ENCODE results near the gene KHDRBS2. TPM values are rescaled to one million over a fixed set of nuclear protein-coding genes. Genes with fewer than 3 reads are reported as not detected.

The KHDRBS2 gene
- polyA plus RNA-seq, 1 experiment: not detected

GRCh38 chr6:61909486-61909885 is 376.5 kb downstream of the KHDRBS2 start:
- Histone ChIP-seq H3K36me3 (ENCODE audit: control insufficient read depth, insufficient read depth, low read length) (no peaks in the 10 kb centered on the region), H3K4me3 (ENCODE audit: low read depth, low read length) (no peak overlapping the region), H3K27me3 (ENCODE audit: control insufficient read depth, insufficient read depth, low read length) (no peaks in the 10 kb centered on the region)
- POLR2A ChIA-PET: no interaction called here
- CTCF ChIA-PET: no interaction called here
- TF ChIP-seq CTCF (IDR thresholded peaks at IDR 0.05; ENCODE audit: insufficient read depth, low read depth, low read length): no peak
- DNase-seq (ENCODE audit: low read depth): no peak

GRCh38 chr6:61901748-61902147 is 384.3 kb downstream of the KHDRBS2 start:
- no peaks in the 10 kb centered on the region for H3K27me3 ChIP-seq (ENCODE audit: control insufficient read depth, insufficient read depth, low read length)
- ChIA-PET POLR2A (no interaction called here), CTCF (no interaction called here)
- H3K4me3 ChIP-seq (ENCODE audit: low read depth, low read length): no peak overlapping the region
- H3K36me3 ChIP-seq (ENCODE audit: control insufficient read depth, insufficient read depth, low read length): no peaks in the 10 kb centered on the region
- no peak for DNase-seq (ENCODE audit: low read depth)
- TF ChIP-seq CTCF (IDR thresholded peaks at IDR 0.05; ENCODE audit: insufficient read depth, low read depth, low read length): no peak

- TF ChIP-seq CTCF (IDR thresholded peaks at IDR 0.05; ENCODE audit: insufficient read depth, low read depth, low read length): no peak
- DNase-seq (ENCODE audit: low read depth): no peak
- Histone ChIP-seq H3K36me3 (ENCODE audit: control insufficient read depth, insufficient read depth, low read length) (no peaks in the 10 kb centered on the region), H3K4me3 (ENCODE audit: low read depth, low read length) (no peak overlapping the region), H3K27me3 (ENCODE audit: control insufficient read depth, insufficient read depth, low read length) (no peaks in the 10 kb centered on the region)
- POLR2A ChIA-PET: no interaction called here
- CTCF ChIA-PET: no interaction called here
Observed at GRCh38 chr6:61894536-61894935, 391.5 kb downstream of the KHDRBS2 start.

- H3K27me3 ChIP-seq (ENCODE audit: control insufficient read depth, insufficient read depth, low read length): no peaks in the 10 kb centered on the region
- no peak for TF ChIP-seq CTCF (IDR thresholded peaks at IDR 0.05; ENCODE audit: insufficient read depth, low read depth, low read length)
- DNase-seq (ENCODE audit: low read depth): no peak
- ChIA-PET POLR2A (no interaction called here), CTCF (no interaction called here)
- no peaks in the 10 kb centered on the region for H3K36me3 ChIP-seq (ENCODE audit: control insufficient read depth, insufficient read depth, low read length)
- H3K4me3 ChIP-seq (ENCODE audit: low read depth, low read length): no peak overlapping the region
Observed at GRCh38 chr6:61887423-61887822, 398.6 kb downstream of the KHDRBS2 start.

GRCh38 chr6:61886608-61887259 is 399.3 kb downstream of the KHDRBS2 start:
- Histone ChIP-seq H3K36me3 (ENCODE audit: control insufficient read depth, insufficient read depth, low read length) (no peaks in the 10 kb centered on the region), H3K4me3 (ENCODE audit: low read depth, low read length) (no peak overlapping the region), H3K27me3 (ENCODE audit: control insufficient read depth, insufficient read depth, low read length) (no peaks in the 10 kb centered on the region)
- DNase-seq (ENCODE audit: low read depth): no peak
- TF ChIP-seq CTCF (IDR thresholded peaks at IDR 0.05; ENCODE audit: insufficient read depth, low read depth, low read length): no peak
- ChIA-PET CTCF (no interaction called here), POLR2A (no interaction called here)
